ENCODE results near the gene SH3RF2. TPM values are rescaled to one million over a fixed set of nuclear protein-coding genes. Genes with fewer than 3 reads are reported as not detected.
"Not testable (repeated sequence)": the region's sequence is repeated elsewhere in the genome, so short reads cannot be mapped to it uniquely, and the experiment has no call there.

Gene SH3RF2
- 1.0 TPM for total RNA-seq
- polyA plus RNA-seq, result 1.0 TPM

- no peaks in the 10 kb centered on the region for H3K4me1 ChIP-seq (ENCODE audit: insufficient read depth)
These were observed at the start of gene SH3RF2 for GRCh38 chr5:145936401-145937131. Gene SH3RF2, plus strand, starts transcription at chr5:145936578. Its CDS starts 1,351 bp downstream, at chr5:145937929.

GRCh38 chr5:145887217-145887616 is 49.2 kb upstream of the SH3RF2 start:
- H3K4me1 ChIP-seq (ENCODE audit: insufficient read depth), result no peaks in the 10 kb centered on the region
- H3K27ac ChIP-seq (ENCODE audit: low read depth), result no peak overlapping the region
- 84% methylated on average over 3 of the region's 3 CpGs for WGBS
- no peak overlapping the region for H3K4me3 ChIP-seq (ENCODE audit: low read depth, low read length)
- H3K36me3 ChIP-seq (ENCODE audit: insufficient read depth), result no peaks in the 10 kb centered on the region
- DNase-seq (ENCODE audit: extremely low spot score), result no peak

More at GRCh38 chr5:145936401-145937131, at the start of gene SH3RF2:
- WGBS, result 7% methylated on average over 28 of the region's 28 CpGs
- no peak within 1 kb of the TSS for H3K27ac ChIP-seq (ENCODE audit: low read depth)
- H3K36me3 ChIP-seq (ENCODE audit: insufficient read depth), result no peaks in the 10 kb centered on the region
- DNase-seq (ENCODE audit: extremely low spot score), result no peak
- peak within 1 kb of the TSS; percentile 30 for H3K4me3 ChIP-seq (ENCODE audit: low read depth, low read length)

GRCh38 chr5:145887976-145888574 is 48.3 kb upstream of the SH3RF2 start:
- no peaks in the 10 kb centered on the region for H3K36me3 ChIP-seq (ENCODE audit: insufficient read depth)
- WGBS, result 74% methylated on average over 5 of the region's 5 CpGs
- no peaks in the 10 kb centered on the region for H3K4me1 ChIP-seq (ENCODE audit: insufficient read depth)
- no peak overlapping the region for H3K4me3 ChIP-seq (ENCODE audit: low read depth, low read length)
- no peak for DNase-seq (ENCODE audit: extremely low spot score)
- no peak overlapping the region for H3K27ac ChIP-seq (ENCODE audit: low read depth)

- Histone ChIP-seq H3K27ac (ENCODE audit: low read depth) (no peak overlapping the region), H3K4me3 (ENCODE audit: low read depth, low read length) (no peak overlapping the region), H3K4me1 (ENCODE audit: insufficient read depth) (no peaks in the 10 kb centered on the region), H3K36me3 (ENCODE audit: insufficient read depth) (no peaks in the 10 kb centered on the region)
- DNase-seq (ENCODE audit: extremely low spot score), result no peak
- 91% methylated on average over 2 of the region's 2 CpGs for WGBS
These were observed 46.8 kb upstream of the SH3RF2 start for GRCh38 chr5:145889611-145890010.

GRCh38 chr5:145891378-145891777 is 45.0 kb upstream of the SH3RF2 start:
- H3K4me1 ChIP-seq (ENCODE audit: insufficient read depth); H3K36me3 ChIP-seq (ENCODE audit: insufficient read depth); H3K27ac ChIP-seq (ENCODE audit: low read depth); H3K4me3 ChIP-seq (ENCODE audit: low read depth, low read length); DNase-seq (ENCODE audit: extremely low spot score): not testable (repeated sequence)
- WGBS, result 90% methylated on average over 10 of the region's 10 CpGs

GRCh38 chr5:145898171-145898570 is 38.2 kb upstream of the SH3RF2 start:
- Histone ChIP-seq H3K4me3 (ENCODE audit: low read depth, low read length) (no peak overlapping the region), H3K36me3 (ENCODE audit: insufficient read depth) (no peaks in the 10 kb centered on the region), H3K4me1 (ENCODE audit: insufficient read depth) (no peaks in the 10 kb centered on the region), H3K27ac (ENCODE audit: low read depth) (no peak overlapping the region)
- DNase-seq (ENCODE audit: extremely low spot score), result no peak

- Histone ChIP-seq H3K4me1 (ENCODE audit: insufficient read depth) (no peaks in the 10 kb centered on the region), H3K36me3 (ENCODE audit: insufficient read depth) (no peaks in the 10 kb centered on the region), H3K27ac (ENCODE audit: low read depth) (no peak overlapping the region), H3K4me3 (ENCODE audit: low read depth, low read length) (no peak overlapping the region)
- DNase-seq (ENCODE audit: extremely low spot score), result no peak
- WGBS, result 82% methylated on average over 1 of the region's 1 CpG
These were observed 34.0 kb upstream of the SH3RF2 start for GRCh38 chr5:145902421-145902820.

GRCh38 chr5:145903113-145903512 is 33.3 kb upstream of the SH3RF2 start:
- Histone ChIP-seq H3K27ac (ENCODE audit: low read depth) (no peak overlapping the region), H3K4me3 (ENCODE audit: low read depth, low read length) (no peak overlapping the region), H3K36me3 (ENCODE audit: insufficient read depth) (no peaks in the 10 kb centered on the region), H3K4me1 (ENCODE audit: insufficient read depth) (no peaks in the 10 kb centered on the region)
- no peak for DNase-seq (ENCODE audit: extremely low spot score)
- 81% methylated on average over 3 of the region's 3 CpGs for WGBS

GRCh38 chr5:145903867-145904266 is 32.5 kb upstream of the SH3RF2 start:
- H3K27ac ChIP-seq (ENCODE audit: low read depth), result no peak overlapping the region
- 55% methylated on average over 3 of the region's 3 CpGs for WGBS
- no peaks in the 10 kb centered on the region for H3K4me1 ChIP-seq (ENCODE audit: insufficient read depth)
- H3K36me3 ChIP-seq (ENCODE audit: insufficient read depth), result no peaks in the 10 kb centered on the region
- H3K4me3 ChIP-seq (ENCODE audit: low read depth, low read length), result no peak overlapping the region
- DNase-seq (ENCODE audit: extremely low spot score), result no peak

GRCh38 chr5:145904743-145905142 is 31.6 kb upstream of the SH3RF2 start:
- no peaks in the 10 kb centered on the region for H3K4me1 ChIP-seq (ENCODE audit: insufficient read depth)
- no peak overlapping the region for H3K4me3 ChIP-seq (ENCODE audit: low read depth, low read length)
- no peak for DNase-seq (ENCODE audit: extremely low spot score)
- H3K36me3 ChIP-seq (ENCODE audit: insufficient read depth), result no peaks in the 10 kb centered on the region
- H3K27ac ChIP-seq (ENCODE audit: low read depth), result no peak overlapping the region
- WGBS, result 83% methylated on average over 5 of the region's 5 CpGs

- H3K27ac ChIP-seq (ENCODE audit: low read depth), result no peak overlapping the region
- WGBS, result 59% methylated on average over 1 of the region's 1 CpG
- no peaks in the 10 kb centered on the region for H3K36me3 ChIP-seq (ENCODE audit: insufficient read depth)
- H3K4me1 ChIP-seq (ENCODE audit: insufficient read depth), result no peaks in the 10 kb centered on the region
- no peak for DNase-seq (ENCODE audit: extremely low spot score)
- H3K4me3 ChIP-seq (ENCODE audit: low read depth, low read length), result no peak overlapping the region
These were observed 30.0 kb upstream of the SH3RF2 start for GRCh38 chr5:145906401-145906800.

- no peak for DNase-seq (ENCODE audit: extremely low spot score)
- Histone ChIP-seq H3K27ac (ENCODE audit: low read depth) (no peak overlapping the region), H3K4me1 (ENCODE audit: insufficient read depth) (no peaks in the 10 kb centered on the region), H3K4me3 (ENCODE audit: low read depth, low read length) (no peak overlapping the region), H3K36me3 (ENCODE audit: insufficient read depth) (no peaks in the 10 kb centered on the region)
- WGBS, result 73% methylated on average over 3 of the region's 3 CpGs
These were observed 28.0 kb upstream of the SH3RF2 start for GRCh38 chr5:145908206-145908960.

GRCh38 chr5:145911164-145911563 is 25.2 kb upstream of the SH3RF2 start:
- Histone ChIP-seq H3K36me3 (ENCODE audit: insufficient read depth) (no peaks in the 10 kb centered on the region), H3K4me1 (ENCODE audit: insufficient read depth) (no peaks in the 10 kb centered on the region), H3K4me3 (ENCODE audit: low read depth, low read length) (no peak overlapping the region), H3K27ac (ENCODE audit: low read depth) (no peak overlapping the region)
- WGBS, result 77% methylated on average over 6 of the region's 6 CpGs
- DNase-seq (ENCODE audit: extremely low spot score), result no peak

- Histone ChIP-seq H3K4me1 (ENCODE audit: insufficient read depth) (no peaks in the 10 kb centered on the region), H3K4me3 (ENCODE audit: low read depth, low read length) (no peak overlapping the region), H3K36me3 (ENCODE audit: insufficient read depth) (no peaks in the 10 kb centered on the region), H3K27ac (ENCODE audit: low read depth) (no peak overlapping the region)
- DNase-seq (ENCODE audit: extremely low spot score), result no peak
- WGBS, result 88% methylated on average over 3 of the region's 3 CpGs
These were observed 24.4 kb upstream of the SH3RF2 start for GRCh38 chr5:145912019-145912418.

Measured in urinary bladder (tissue), 4 donors.